HUES64 (cell line): ENCODE results near the gene RPGRIP1.
A peak's percentile ranks its signal among the peaks of the same experiment; 100 is the strongest.

ENCODE experiments used
- H3K27ac ChIP-seq: 2 replicates; pipeline ENCODE4 v1.7.0; 2013; ENCODE audit warnings: low read depth, low read length, inconsistent platforms
- H3K27me3 ChIP-seq: 2 replicates; pipeline ENCODE4 v1.6.1; 2013; ENCODE audit warnings: mild to moderate bottlenecking, low read length; ENCODE audit not compliant: insufficient read depth
- H3K36me3 ChIP-seq: 2 replicates; pipeline ENCODE4 v1.6.1; 2013; ENCODE audit warnings: mild to moderate bottlenecking, low read length; ENCODE audit not compliant: insufficient read depth
- H3K4me1 ChIP-seq: 2 replicates; pipeline ENCODE4 v1.6.1; 2013; ENCODE audit warnings: mild to moderate bottlenecking, low read length, moderate library complexity; ENCODE audit not compliant: insufficient read depth
- H3K4me3 ChIP-seq: 2 replicates; pipeline ENCODE4 v1.5.1; 2013; ENCODE audit warnings: mild to moderate bottlenecking, low read length, moderate library complexity
- H3K9ac ChIP-seq: 2 replicates; pipeline ENCODE4 v1.6.1; 2013; ENCODE audit warnings: mild to moderate bottlenecking, low read depth, low read length
- H3K9me3 ChIP-seq: 2 replicates; pipeline ENCODE4 v1.6.1; 2013; ENCODE audit warnings: low read depth, low read length; ENCODE audit not compliant: insufficient read depth
- WGBS: fragments of 150-250, 120-280 bp; methylation state at CpG from one replicate; pipeline ENCODE4 v1.1.7; 2013; ENCODE audit warnings: missing lambda C conversion rate; 5-methylcytosine and 5-hydroxymethylcytosine counted together

The RPGRIP1 gene

DNA sequence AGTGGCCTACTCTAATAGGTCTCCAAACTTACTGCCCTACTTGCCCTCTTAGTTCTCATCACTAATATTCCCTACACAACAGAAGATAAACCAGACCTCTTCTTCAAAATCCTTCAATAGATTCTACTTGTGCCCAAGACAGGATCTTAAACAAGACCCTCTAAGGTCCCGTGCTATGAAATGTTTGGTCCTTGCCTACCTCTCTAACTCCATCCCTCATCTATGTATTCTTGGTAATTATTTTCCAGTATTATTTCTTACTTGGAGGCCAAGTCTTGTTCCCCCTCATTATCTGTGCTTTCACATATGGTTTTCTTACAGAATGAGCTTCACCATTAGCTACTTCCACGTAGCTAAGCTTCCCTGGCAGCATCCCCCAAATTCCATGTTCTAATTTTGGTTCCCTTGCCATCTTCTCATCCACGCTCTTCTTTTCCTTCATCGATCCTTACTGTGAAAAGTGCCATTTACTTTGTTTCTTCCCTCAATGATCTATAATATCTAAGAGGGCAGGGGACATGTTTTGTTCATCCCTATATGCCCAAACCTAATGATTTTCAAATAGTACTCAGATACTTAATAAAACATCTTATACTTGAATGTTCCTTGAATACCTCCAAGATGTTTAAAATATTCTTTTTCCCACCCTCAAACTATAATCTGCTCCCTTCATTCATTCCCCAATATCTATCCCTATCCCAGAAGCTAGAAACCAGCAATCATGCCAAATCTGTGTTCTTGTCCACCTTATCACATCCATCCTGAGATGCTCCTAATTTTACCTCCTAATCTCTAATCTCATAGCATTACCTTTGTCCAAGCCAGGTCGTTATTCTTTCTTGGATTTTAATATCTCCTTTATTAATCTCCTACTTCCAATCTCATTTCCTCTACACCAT, 20.7 kb upstream of the RPGRIP1 start:
- H3K27me3 ChIP-seq = no peaks in the 10 kb centered on the region
- peaks cover 96% of the 10 kb centered on the region for H3K36me3 ChIP-seq
- 90% methylated on average over 5 of the region's 5 CpGs for WGBS
- H3K9ac ChIP-seq = no peak overlapping the region
- H3K4me1 ChIP-seq = peaks cover 56% of the 10 kb centered on the region
- H3K27ac ChIP-seq = no peak overlapping the region
- H3K9me3 ChIP-seq = no peaks in the 10 kb centered on the region
- no peak overlapping the region for H3K4me3 ChIP-seq

DNA sequence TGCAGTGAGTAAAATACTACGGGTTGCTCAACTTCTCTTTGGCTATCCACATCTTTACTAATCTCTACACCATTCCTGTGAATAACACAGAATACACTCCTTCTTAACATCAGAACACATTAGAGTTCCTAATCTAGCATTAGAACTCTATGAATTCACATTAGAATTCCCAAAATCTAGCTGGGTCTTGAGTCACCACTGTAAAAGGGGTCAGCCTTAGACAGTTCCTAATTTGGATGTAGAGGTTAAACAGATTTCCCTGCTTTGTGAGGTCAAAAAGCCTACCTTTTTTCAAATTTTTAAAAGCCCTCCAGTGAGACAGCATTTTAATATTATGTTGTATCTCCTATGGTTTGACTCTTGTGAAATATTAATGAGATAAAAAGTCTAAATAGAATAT, 18.1 kb upstream of the RPGRIP1 start:
- no peak overlapping the region for H3K9ac ChIP-seq
- peaks cover 69% of the 10 kb centered on the region for H3K4me1 ChIP-seq
- H3K27me3 ChIP-seq = no peaks in the 10 kb centered on the region
- H3K4me3 ChIP-seq = no peak overlapping the region
- H3K27ac ChIP-seq = peak overlapping the region; percentile 11; the same call in 1 of the 2 replicates
- no peaks in the 10 kb centered on the region for H3K9me3 ChIP-seq
- WGBS = 95% methylated on average over 1 of the region's 1 CpG
- H3K36me3 ChIP-seq = peaks cover 96% of the 10 kb centered on the region

DNA sequence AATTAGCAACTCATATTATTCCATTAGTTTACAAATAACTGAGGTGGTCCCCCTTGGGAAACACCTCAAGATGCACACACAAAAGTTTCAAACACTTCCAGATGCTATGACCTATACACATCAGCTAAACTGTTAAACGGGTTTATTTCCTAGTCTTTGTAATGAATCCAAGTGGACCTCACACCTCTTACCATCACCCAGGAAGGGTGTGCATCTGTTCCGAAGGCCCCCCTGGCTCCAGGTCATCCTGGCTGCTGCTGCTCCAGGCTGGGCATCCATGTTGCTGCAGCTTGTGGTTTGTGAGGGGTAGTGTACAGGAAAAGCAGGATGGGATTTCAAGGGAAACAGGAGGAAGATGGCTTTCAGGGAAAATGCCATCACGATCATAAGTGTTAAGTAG, 17.5 kb upstream of the RPGRIP1 start:
- H3K9me3 ChIP-seq = no peaks in the 10 kb centered on the region
- H3K9ac ChIP-seq = no peak overlapping the region
- H3K4me1 ChIP-seq = peaks cover 69% of the 10 kb centered on the region
- H3K27ac ChIP-seq = no peak overlapping the region
- 93% methylated on average over 2 of the region's 3 CpGs for WGBS
- no peaks in the 10 kb centered on the region for H3K27me3 ChIP-seq
- peaks cover 95% of the 10 kb centered on the region for H3K36me3 ChIP-seq
- H3K4me3 ChIP-seq = peak overlapping the region; percentile 12; the same call in 1 of the 2 replicates

DNA sequence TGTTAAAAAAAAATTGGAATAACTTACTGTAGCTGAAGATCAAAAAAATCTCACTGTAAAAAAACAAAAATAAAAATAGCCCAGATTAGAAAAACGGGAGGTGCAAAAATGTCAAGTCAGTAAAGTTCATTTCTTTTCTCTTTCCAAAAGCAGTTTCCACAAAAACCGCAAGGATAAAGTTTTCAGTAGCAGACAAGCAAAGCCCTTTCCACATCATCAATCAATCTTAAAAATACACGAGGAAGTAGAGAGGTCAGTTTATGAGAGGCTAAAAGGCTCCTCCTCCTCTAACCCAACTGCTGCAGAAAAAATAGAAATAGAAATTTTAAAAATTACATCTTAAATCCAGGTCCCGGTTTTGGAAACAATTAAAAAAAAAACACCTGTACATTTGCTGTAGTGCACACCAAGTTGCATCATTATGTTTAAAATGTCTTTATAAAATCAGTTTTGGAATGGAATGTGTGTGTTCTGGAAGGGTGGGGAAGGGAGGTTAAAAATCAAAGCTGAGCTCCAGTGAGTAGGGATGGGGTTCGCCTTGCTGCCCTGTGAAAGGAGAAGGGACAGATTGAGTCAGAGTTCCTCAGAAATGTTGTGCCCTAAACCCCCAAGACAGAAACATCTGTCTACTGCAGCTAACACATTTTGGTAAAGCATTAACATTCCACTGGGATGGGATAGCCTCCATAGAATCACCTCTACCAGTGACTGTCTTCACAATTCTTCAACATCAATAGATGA, 16.4 kb upstream of the RPGRIP1 start:
- WGBS = 84% methylated on average over 5 of the region's 5 CpGs
- Histone ChIP-seq H3K27ac (0 out of 2 replicates have a peak overlapping the region, but pooled peaks have one; percentile 9), H3K9me3 (no peaks in the 10 kb centered on the region), H3K27me3 (no peaks in the 10 kb centered on the region), H3K9ac (no peak overlapping the region), H3K4me1 (peaks cover 64% of the 10 kb centered on the region), H3K36me3 (peaks cover 96% of the 10 kb centered on the region), H3K4me3 (peak overlapping the region; percentile 98)

DNA sequence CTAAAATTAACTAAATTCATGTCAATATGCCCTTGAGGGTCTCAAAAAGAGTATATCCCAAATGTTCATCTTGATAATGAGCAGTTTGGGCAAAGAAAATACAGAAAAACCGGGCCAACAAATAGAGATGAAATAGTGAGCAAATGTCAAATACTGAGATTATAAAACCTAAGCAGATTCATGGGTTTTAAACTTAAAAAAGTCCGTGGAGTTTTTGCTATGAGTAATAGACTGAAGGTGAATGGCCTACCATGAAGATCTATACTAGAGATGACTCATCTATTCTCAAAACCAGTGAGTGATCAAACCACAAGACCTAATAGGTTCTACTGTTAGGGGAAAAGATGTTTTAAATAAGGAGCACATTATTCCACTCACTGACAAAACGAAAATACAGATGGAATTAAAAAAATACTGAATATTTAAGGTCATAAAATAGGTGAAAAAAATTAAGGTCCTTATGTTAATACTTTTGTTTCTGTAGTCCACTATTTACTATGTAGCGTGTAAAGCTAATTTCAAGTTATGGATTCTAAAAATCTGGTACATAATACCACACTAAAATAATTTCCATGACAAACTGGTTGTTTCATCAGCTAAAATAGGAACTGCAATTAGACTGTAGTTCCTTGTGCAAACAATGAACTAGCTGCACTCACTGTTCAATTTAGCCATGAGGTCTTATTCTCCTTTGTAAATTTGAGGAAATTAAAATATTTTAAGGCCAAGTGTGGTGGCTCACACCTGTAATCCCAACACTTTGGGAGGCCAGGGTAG, 15.7 kb upstream of the RPGRIP1 start:
- no peak overlapping the region; the same call in 1 of the 2 replicates for H3K9ac ChIP-seq
- H3K36me3 ChIP-seq = peaks cover 91% of the 10 kb centered on the region
- peak overlapping the region; percentile 98 for H3K4me3 ChIP-seq
- no peaks in the 10 kb centered on the region for H3K27me3 ChIP-seq
- H3K4me1 ChIP-seq = peaks cover 56% of the 10 kb centered on the region
- WGBS = 64% methylated on average over 3 of the region's 4 CpGs
- 0 out of 2 replicates have a peak overlapping the region, but pooled peaks have one; percentile 9 for H3K27ac ChIP-seq
- H3K9me3 ChIP-seq = no peaks in the 10 kb centered on the region

DNA sequence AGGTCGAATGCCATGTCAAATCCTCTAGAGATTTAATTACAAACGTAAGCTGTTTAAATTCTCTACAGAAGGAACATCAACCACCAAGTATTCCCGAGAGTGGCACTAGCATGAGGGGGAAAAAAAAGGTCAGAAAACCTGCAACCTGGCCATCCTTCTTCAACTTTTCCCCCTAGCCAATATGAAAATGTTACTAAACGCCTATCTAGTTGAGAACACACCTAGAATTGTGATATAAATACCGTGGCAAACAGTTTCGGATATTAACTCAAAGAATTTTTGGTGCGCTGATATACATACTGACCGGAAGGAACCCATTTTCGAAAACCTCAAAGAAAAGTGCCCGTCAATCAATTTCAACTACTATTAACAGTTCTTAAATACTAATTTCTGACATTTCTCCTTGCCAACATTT, 12.4 kb upstream of the RPGRIP1 start:
- H3K27ac ChIP-seq = no peak overlapping the region
- peaks cover 61% of the 10 kb centered on the region for H3K36me3 ChIP-seq
- no peaks in the 10 kb centered on the region for H3K9me3 ChIP-seq
- H3K9ac ChIP-seq = peak overlapping the region; percentile 100
- peaks cover 40% of the 10 kb centered on the region for H3K4me1 ChIP-seq
- no peaks in the 10 kb centered on the region for H3K27me3 ChIP-seq
- H3K4me3 ChIP-seq = peak overlapping the region; percentile 98
- WGBS = 5% methylated on average over 10 of the region's 10 CpGs

DNA sequence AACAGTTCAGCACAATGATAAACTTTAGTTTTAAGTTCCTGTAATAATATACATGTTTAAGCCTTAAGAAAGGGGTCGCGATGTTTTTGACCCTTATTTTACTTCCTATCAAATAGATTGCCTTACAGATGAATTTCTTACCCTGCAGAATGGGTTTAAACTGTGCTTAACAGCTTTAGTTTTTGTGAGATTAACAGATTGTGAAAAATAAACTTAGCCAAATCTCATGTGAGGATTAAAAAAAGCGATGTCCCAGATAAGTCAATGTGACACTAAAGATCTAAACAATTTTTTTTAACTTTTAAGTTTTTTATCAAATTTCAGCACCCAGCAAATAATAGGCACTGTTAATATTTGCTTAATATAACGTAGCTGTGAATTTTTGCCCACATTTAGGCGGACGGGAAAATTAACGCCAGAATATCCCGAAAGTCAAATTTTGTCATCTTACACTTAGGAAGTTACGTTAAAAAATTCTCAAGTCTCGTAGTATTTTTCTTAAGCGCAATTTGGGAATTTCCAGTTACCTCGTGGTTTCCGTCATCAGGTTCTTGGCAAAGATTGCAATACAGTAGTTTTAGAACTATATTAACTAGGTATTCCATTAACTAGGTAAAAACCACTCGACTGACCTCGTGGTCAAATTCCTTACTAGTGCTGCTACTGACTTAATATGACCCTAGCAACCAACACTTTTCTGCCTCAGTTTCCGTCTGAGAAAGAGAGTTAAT, 11.8 kb upstream of the RPGRIP1 start:
- Histone ChIP-seq H3K27me3 (no peaks in the 10 kb centered on the region), H3K9ac (peak overlapping the region; percentile 100), H3K9me3 (no peaks in the 10 kb centered on the region), H3K4me1 (peaks cover 34% of the 10 kb centered on the region), H3K27ac (peak overlapping the region; percentile 93), H3K4me3 (peak overlapping the region; percentile 98), H3K36me3 (peaks cover 55% of the 10 kb centered on the region)
- under 1% methylated on average over 14 of the region's 16 CpGs for WGBS

DNA sequence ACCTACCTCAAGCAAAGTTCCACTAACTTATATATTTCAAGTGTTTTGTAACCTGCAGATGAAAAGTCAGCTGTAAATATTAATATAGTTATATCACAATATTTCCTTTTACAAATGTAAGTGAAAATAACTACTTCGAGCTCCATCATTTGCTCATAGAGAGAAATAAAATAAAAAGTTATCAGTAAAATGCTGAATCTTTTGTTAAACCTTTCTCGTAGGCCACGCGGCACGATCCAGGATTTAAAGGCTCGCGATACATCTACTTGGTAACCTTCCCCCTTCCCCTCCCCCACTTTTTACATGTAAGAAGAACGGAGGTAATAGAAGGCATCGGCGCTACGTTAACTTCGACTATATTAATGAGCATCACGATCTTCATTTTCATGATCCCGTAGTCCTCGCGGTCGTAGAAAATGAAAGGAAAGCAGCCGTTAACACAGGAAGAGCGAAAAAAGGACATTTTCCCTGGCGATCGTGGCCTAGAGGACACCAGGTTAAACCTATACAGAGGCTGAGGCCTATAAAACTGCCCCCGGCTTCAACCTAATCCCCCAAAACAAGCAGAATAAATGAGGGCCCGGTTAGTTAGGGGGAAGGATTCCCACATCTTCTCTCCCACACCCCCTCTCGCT, 11.1 kb upstream of the RPGRIP1 start:
- Histone ChIP-seq H3K27me3 (no peaks in the 10 kb centered on the region), H3K9me3 (no peaks in the 10 kb centered on the region), H3K4me3 (peak overlapping the region; percentile 98), H3K36me3 (peaks cover 48% of the 10 kb centered on the region), H3K9ac (peak overlapping the region; percentile 100), H3K27ac (peak overlapping the region; percentile 93), H3K4me1 (peaks cover 28% of the 10 kb centered on the region)
- 0% methylated on average over 21 of the region's 24 CpGs for WGBS

DNA sequence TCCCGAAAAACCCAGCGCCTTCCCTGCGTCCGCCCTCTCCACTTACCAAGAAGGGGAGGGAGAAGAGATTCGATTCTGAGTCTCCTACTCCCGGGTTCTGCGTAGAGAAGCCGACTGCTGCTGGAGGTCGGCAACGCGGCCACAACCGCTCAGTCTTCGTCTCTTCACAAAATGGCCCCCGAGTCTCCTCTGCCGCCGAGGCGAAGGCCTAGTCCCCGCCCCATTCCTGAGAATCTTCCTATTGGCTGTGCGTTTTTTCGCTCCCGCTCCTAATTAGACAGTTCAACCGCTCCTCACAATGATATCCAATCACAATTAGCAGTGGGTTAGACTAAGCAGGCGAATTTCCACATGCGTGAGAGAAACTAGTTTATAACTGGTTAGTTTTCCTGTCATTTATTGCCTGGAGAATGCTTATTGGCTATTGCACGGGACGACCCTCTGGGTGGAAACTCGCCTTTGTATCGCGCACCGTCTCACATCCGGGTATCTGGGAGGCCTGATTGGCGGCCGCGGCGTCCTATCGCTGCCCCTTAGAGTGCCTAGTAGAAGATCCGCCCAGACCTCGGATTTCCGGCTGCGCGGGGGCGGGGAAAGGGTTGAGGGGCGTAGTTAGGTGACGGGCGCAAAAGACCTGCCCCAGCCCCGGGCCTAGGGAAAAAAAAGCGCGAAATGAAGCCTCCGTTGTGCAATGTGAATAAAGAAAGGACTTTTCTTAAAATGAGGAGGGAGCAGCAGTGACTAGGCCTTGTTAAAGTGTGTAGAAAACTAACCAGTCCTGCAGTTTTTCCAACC, 10.4 kb upstream of the RPGRIP1 start, which contains the start of gene HNRNPC:
Gene HNRNPC (minus strand): TSS at position 191 of the 795 bp plus-strand sequence. CDS start 35,249 bp downstream, outside the sequence.
- no peaks in the 10 kb centered on the region for H3K27me3 ChIP-seq
- H3K9me3 ChIP-seq = no peaks in the 10 kb centered on the region
- H3K9ac ChIP-seq = peak within 1 kb of the TSS; percentile 100
- peaks cover 41% of the 10 kb centered on the region for H3K36me3 ChIP-seq
- peak within 1 kb of the TSS; percentile 93 for H3K27ac ChIP-seq
- under 1% methylated on average over 45 of the region's 49 CpGs for WGBS
- H3K4me3 ChIP-seq = peak within 1 kb of the TSS; percentile 98
- H3K4me1 ChIP-seq = peaks cover 21% of the 10 kb centered on the region; the same call in 1 of the 2 replicates
